NCI-H345 treated with DMSO at 0.1 percent for 48 hours (cell line): ENCODE results near the gene FTL.

Experiments
- DNase-seq: peaks from one replicate; lab custom pipeline; 2025; ENCODE audit not compliant: unreplicated experiment; lab: John Stamatoyannopoulos, UW

The FTL gene

GRCh38 chr19:48991011-48991609 is 26.0 kb downstream of the FTL start:
- DNase-seq = no peak

GRCh38 chr19:48991873-48992580 is 26.9 kb downstream of the FTL start:
- no peak for DNase-seq

GRCh38 chr19:48992581-48993174 is 27.6 kb downstream of the FTL start:
- no peak for DNase-seq

- DNase-seq = peak; percentile 91
Observed at GRCh38 chr19:48993175-48994034, 28.3 kb downstream of the FTL start, which contains the start of the genes GYS1 and RUVBL2. Gene GYS1, minus strand, starts transcription at chr19:48993309. Its CDS starts 197 bp downstream, at chr19:48993112. Gene RUVBL2, plus strand, starts transcription at chr19:48993887. Its CDS starts 25 bp downstream, at chr19:48993912.

- DNase-seq = no peak
Observed at GRCh38 chr19:48994035-48994386, 28.9 kb downstream of the FTL start.

GRCh38 chr19:48997972-48998371 is 32.9 kb downstream of the FTL start:
- no peak for DNase-seq

- DNase-seq = no peak
Observed at GRCh38 chr19:48999481-49000325, 34.6 kb downstream of the FTL start.

- DNase-seq = no peak
Observed at GRCh38 chr19:49004133-49004532, 39.0 kb downstream of the FTL start.

- DNase-seq = no peak
Observed at GRCh38 chr19:49004964-49005614, 40.0 kb downstream of the FTL start.

- DNase-seq = no peak
Observed at GRCh38 chr19:49006905-49007304, 41.8 kb downstream of the FTL start.

- DNase-seq = no peak
Observed at GRCh38 chr19:49009828-49010227, 44.7 kb downstream of the FTL start.

GRCh38 chr19:49010453-49010852 is 45.3 kb downstream of the FTL start:
- DNase-seq = no peak

- DNase-seq = no peak
Observed at GRCh38 chr19:49011194-49011593, 46.1 kb downstream of the FTL start.

- DNase-seq = no peak
Observed at GRCh38 chr19:49014123-49014869, 49.2 kb downstream of the FTL start.

GRCh38 chr19:49014870-49015255 is 49.8 kb downstream of the FTL start:
- no peak for DNase-seq

- DNase-seq = no peak
Observed at GRCh38 chr19:49016067-49016839, 51.1 kb downstream of the FTL start.
